OCI-LY7 (cell line): ENCODE measurements around the gene ACVR1B. TPM values are rescaled to one million over a fixed set of nuclear protein-coding genes. Genes with fewer than 3 reads are reported as not detected.

Experiments
- BruUV-seq: library from RNA; stranded (reverse); fragments of 400-500 nt; replicated peaks from 2 replicates; lab custom pipeline; 2021; lab: Mats Ljungman, UMichigan
- CTCF ChIA-PET: fragments of 300-600 bp; sonication (Branson Sonifier 250); formaldehyde crosslinking; loops from one replicate; lab custom pipeline; 2022; ENCODE audit warnings: antibody characterized with exemption; ENCODE audit not compliant: unreplicated experiment; lab: Charles Lee
- POLR2A ChIA-PET: fragments of 300-600 bp; sonication (Branson Sonifier 250); formaldehyde crosslinking; loops from one replicate; lab custom pipeline; 2022; ENCODE audit warnings: antibody characterized with exemption; lab: Charles Lee
- DNase-seq: peaks from one replicate; pipeline ENCODE4 v3.0.0-alpha.2; 2015; ENCODE audit warnings: low spot score
- H2AFZ ChIP-seq: fragments of 200-600 bp; sonication (generic), shearing (Covaris generic); 2 replicates; pipeline ENCODE4 v1.6.1; 2014; ENCODE audit warnings: mild to moderate bottlenecking, antibody characterized with exemption, low read length, moderate library complexity
- H3K27ac ChIP-seq: fragments of 200-600 bp; sonication (generic); 2 replicates; pipeline ENCODE4 v1.5.1; 2014; ENCODE audit warnings: mixed run types, low read depth, mild to moderate bottlenecking, moderate library complexity, low read length, inconsistent platforms; ENCODE audit not compliant: poor library complexity, severe bottlenecking
- H3K36me3 ChIP-seq: fragments of 200-600 bp; sonication (generic); 2 replicates; pipeline ENCODE4 v1.6.1; 2014; ENCODE audit warnings: mild to moderate bottlenecking, antibody characterized with exemption, low read length, moderate library complexity, mixed read lengths; ENCODE audit not compliant: insufficient read depth
- H3K4me1 ChIP-seq: fragments of 200-600 bp; sonication (generic); 2 replicates; pipeline ENCODE4 v1.5.1; 2014; ENCODE audit warnings: mild to moderate bottlenecking, low read length; ENCODE audit not compliant: insufficient read depth, poor library complexity, severe bottlenecking
- H3K4me2 ChIP-seq: fragments of 200-600 bp; sonication (generic); 2 replicates; pipeline ENCODE4 v1.6.1; 2014; ENCODE audit warnings: mild to moderate bottlenecking, low read length
- H3K4me3 ChIP-seq: fragments of 200-600 bp; sonication (generic); 2 replicates; pipeline ENCODE4 v1.5.1; 2014; ENCODE audit warnings: mild to moderate bottlenecking, low read depth, low read length; ENCODE audit not compliant: poor library complexity, severe bottlenecking
- H3K79me2 ChIP-seq: fragments of 200-600 bp; sonication (generic); 2 replicates; pipeline ENCODE4 v1.6.1; 2016; ENCODE audit warnings: low read depth, mild to moderate bottlenecking, low read length, moderate library complexity, mixed read lengths; ENCODE audit not compliant: insufficient read depth
- H3K9me2 ChIP-seq: fragments of 200-600 bp; sonication (generic); 2 replicates; pipeline ENCODE4 v1.6.1; 2016; ENCODE audit warnings: mild to moderate bottlenecking, low read length, mixed read lengths; ENCODE audit not compliant: insufficient read depth
- H3K9me3 ChIP-seq: fragments of 200-600 bp; sonication (generic); 2 replicates; pipeline ENCODE4 v1.6.1; 2014; ENCODE audit warnings: mild to moderate bottlenecking, mixed run types, low read length, mixed read lengths
- H4K20me1 ChIP-seq: fragments of 200-600 bp; sonication (generic); 2 replicates; pipeline ENCODE4 v1.6.1; 2014; ENCODE audit warnings: mild to moderate bottlenecking, antibody characterized with exemption, low read length, moderate library complexity, mixed read lengths; ENCODE audit not compliant: insufficient read depth
- EZH2phosphoT487 ChIP-seq: fragments of 200-600 bp; sonication (generic); IDR thresholded peaks from 2 replicates; pipeline ENCODE4 v1.6.1; 2018; ENCODE audit warnings: low read depth, borderline replicate concordance, mild to moderate bottlenecking, mixed run types, antibody characterized with exemption, low read length, moderate library complexity, mixed read lengths
- intact Hi-C: fragments of 100-400 bp; cut with micrococcal nuclease; formaldehyde crosslinking; loops from one replicate; pipeline ENCODE4 v1.10.0; 2022; ENCODE audit not compliant: unreplicated experiment
- total RNA-seq, 2 experiments: library from RNA; depleted of rRNA in 1 of 2; stranded (reverse); fragments of >200 nt in 1 of 2; shearing (Covaris generic) in 1 of 2; gene quantifications; 2 replicates each; pipeline ENCODE4 v1.2.3, GENCODE V29; 2014 to 2022
- TF ChIP-seq, protein P1 (sequence below): fragments of 200-600 bp; sonication (generic); conservative IDR thresholded peaks from 2 replicates; pipeline ENCODE4 v1.5.1; 2014; ENCODE audit warnings: mild to moderate bottlenecking, antibody characterized with exemption, low read length, moderate library complexity, mixed read lengths

ACVR1B gene
- total RNA-seq, 2 experiments from 2014 or later, result 4.1 to 6.8 TPM

DNA sequence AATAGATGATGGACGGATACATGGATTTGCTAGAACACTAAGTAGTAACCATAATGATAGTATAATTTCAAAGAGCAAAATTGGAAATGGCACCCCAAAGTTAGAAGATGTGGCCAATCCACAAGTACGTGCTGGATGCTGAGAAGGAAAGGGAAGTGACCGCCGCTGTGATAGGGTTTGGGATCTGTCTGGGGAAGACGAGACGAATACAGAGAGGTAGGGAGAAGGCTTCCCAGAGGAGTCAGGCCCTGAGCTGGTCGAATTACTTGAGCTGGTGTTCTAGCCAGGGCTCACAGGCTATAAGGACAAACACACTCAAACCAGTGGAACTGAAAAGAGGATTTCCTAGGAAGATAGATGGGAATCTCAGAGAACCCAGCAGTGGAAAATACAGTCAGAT, 9.4 kb upstream of the ACVR1B start:
- no peaks in the 10 kb centered on the region for H3K9me2 ChIP-seq
- H3K9me3 ChIP-seq, result peaks cover 11% of the 10 kb centered on the region
- no TSS peak for BruUV-seq
- POLR2A ChIA-PET, result no interaction called here
- no peak for DNase-seq
- no peaks in the 10 kb centered on the region for H3K36me3 ChIP-seq
- no peaks in the 10 kb centered on the region for H3K79me2 ChIP-seq
- no peaks in the 10 kb centered on the region for H3K4me1 ChIP-seq
- H3K4me3 ChIP-seq, result no peak overlapping the region
- H2AFZ ChIP-seq, result no peak overlapping the region
- H4K20me1 ChIP-seq, result no peaks in the 10 kb centered on the region
- intact Hi-C loops, result no loop called here
- no peak overlapping the region for H3K27ac ChIP-seq
- H3K4me2 ChIP-seq, result no peak overlapping the region
- CTCF ChIA-PET, result no interaction called here
- TF ChIP-seq EZH2phosphoT487, result no peak
- TF ChIP-seq, protein P1, sequence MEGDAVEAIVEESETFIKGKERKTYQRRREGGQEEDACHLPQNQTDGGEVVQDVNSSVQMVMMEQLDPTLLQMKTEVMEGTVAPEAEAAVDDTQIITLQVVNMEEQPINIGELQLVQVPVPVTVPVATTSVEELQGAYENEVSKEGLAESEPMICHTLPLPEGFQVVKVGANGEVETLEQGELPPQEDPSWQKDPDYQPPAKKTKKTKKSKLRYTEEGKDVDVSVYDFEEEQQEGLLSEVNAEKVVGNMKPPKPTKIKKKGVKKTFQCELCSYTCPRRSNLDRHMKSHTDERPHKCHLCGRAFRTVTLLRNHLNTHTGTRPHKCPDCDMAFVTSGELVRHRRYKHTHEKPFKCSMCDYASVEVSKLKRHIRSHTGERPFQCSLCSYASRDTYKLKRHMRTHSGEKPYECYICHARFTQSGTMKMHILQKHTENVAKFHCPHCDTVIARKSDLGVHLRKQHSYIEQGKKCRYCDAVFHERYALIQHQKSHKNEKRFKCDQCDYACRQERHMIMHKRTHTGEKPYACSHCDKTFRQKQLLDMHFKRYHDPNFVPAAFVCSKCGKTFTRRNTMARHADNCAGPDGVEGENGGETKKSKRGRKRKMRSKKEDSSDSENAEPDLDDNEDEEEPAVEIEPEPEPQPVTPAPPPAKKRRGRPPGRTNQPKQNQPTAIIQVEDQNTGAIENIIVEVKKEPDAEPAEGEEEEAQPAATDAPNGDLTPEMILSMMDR, result no peak

DNA sequence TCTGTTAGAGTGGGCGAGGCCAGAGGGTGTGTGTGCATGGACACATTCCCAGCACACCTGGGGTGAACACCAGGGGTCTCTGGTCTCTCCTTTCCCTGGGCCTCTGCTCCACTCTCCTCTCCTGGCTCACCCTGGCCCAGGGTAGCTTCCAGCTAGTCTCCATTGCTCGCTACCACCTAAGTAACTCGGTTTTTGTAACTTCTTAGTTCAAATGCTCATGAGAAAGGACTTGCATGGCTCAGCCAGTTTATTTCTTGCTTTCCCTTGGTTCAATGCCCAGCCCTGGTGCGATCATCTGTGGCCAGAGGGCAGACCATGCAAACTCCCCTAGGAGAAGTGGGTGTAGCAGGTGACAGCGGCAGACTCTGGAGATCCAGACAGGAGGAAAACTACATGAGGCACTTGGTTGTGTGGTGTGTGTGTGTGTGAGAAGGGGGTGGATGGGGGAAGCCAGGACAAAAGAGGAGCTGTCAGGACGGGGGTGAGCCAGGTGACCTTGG, 8.9 kb upstream of the ACVR1B start:
- Histone ChIP-seq H3K9me3 (peaks cover 11% of the 10 kb centered on the region), H3K27ac (no peak overlapping the region), H3K4me3 (no peak overlapping the region), H2AFZ (no peak overlapping the region), H3K36me3 (no peaks in the 10 kb centered on the region), H3K9me2 (no peaks in the 10 kb centered on the region), H3K4me2 (no peak overlapping the region), H4K20me1 (no peaks in the 10 kb centered on the region), H3K4me1 (no peaks in the 10 kb centered on the region), H3K79me2 (no peaks in the 10 kb centered on the region)
- intact Hi-C loops, result no loop called here
- ChIA-PET CTCF (no interaction called here), POLR2A (no interaction called here)
- no peak for DNase-seq
- TF ChIP-seq, protein P1, result no peak
- TF ChIP-seq EZH2phosphoT487, result no peak
- BruUV-seq, result no TSS peak

DNA sequence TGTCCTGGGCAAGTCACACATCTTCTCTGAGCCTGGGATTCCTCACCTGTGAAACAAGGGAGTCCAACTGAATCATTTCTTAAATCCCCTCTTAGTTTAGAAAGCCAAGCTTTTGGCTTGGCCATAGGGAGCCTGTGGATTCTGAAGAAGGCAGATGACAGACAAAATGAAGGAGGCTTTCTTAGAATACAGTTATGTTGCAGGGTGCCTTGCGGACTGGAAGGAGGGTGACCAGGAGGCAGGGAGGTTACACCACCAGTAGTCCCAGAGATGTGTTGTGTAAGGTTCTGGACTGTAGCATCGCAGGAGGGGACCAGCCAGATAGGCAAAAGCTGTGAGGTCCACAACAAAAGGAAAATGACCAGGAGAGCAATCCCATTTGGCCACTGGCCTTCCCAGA, 8.2 kb upstream of the ACVR1B start:
- H3K4me2 ChIP-seq, result no peak overlapping the region
- ChIA-PET CTCF (no interaction called here), POLR2A (no interaction called here)
- H3K9me2 ChIP-seq, result no peaks in the 10 kb centered on the region
- H3K4me1 ChIP-seq, result no peaks in the 10 kb centered on the region
- peaks cover 11% of the 10 kb centered on the region for H3K9me3 ChIP-seq
- no peak overlapping the region for H3K4me3 ChIP-seq
- H2AFZ ChIP-seq, result no peak overlapping the region
- no TSS peak for BruUV-seq
- intact Hi-C loops, result no loop called here
- no peak overlapping the region for H3K27ac ChIP-seq
- no peaks in the 10 kb centered on the region for H3K36me3 ChIP-seq
- no peaks in the 10 kb centered on the region for H3K79me2 ChIP-seq
- no peak for TF ChIP-seq EZH2phosphoT487
- TF ChIP-seq, protein P1, result no peak
- no peak for DNase-seq
- H4K20me1 ChIP-seq, result no peaks in the 10 kb centered on the region
